K562 (cell line): ENCODE measurements around the gene CD244.

Experiments used
- EZH2 ChIP-seq: IDR thresholded peaks from 2 replicates; pipeline ENCODE4 v1.6.1; 2012; ENCODE audit warnings: low read depth, mild to moderate bottlenecking, inconsistent platforms, low read length, borderline replicate concordance
- TF ChIP-seq, protein P1 (sequence below), 3 experiments: fragments of 200-800 bp in 1 of 3; fragments of 250-450 bp in 1 of 3; fragments of 450-650 bp in 1 of 3; sonication (Bioruptor Pico) in 1 of 3; sonication (Bioruptor generic) in 1 of 3; formaldehyde crosslinking in 1 of 3; IDR thresholded peaks; 2 replicates each; pipeline versions ENCODE4 v1.6.1 to v1.8.0; 2016 to 2022; ENCODE audit warnings: mild to moderate bottlenecking in 2 of 3, missing genetic modification characterization in 2 of 3, missing compliant biosample characterization in 1 of 3, moderate library complexity in 1 of 3
- TF ChIP-seq, protein P2 (sequence below), 3 experiments: IDR thresholded peaks in 2 of 3; conservative IDR thresholded peaks in 1 of 3; 2 replicates each; pipeline ENCODE4 v1.5.1; 2011 to 2012; ENCODE audit warnings: low read length in 3 of 3, mild to moderate bottlenecking in 3 of 3, control low read depth in 2 of 3, improper control_type of control experiment in 1 of 3, inconsistent platforms in 1 of 3, low read depth in 1 of 3, mixed read lengths in 1 of 3, moderate library complexity in 1 of 3; ENCODE audit not compliant: insufficient read depth in 2 of 3
- TF ChIP-seq, protein P3 (sequence below), 2 experiments: fragments of 450-650 bp in 1 of 2; sonication (generic) in 1 of 2; formaldehyde crosslinking in 1 of 2; IDR thresholded peaks; 2 replicates each; pipeline versions ENCODE4 v1.7.1 to v1.9.0; 2016 to 2022; ENCODE audit warnings: inconsistent platforms in 1 of 2, mild to moderate bottlenecking in 1 of 2, missing genetic modification reagents in 1 of 2

DNA sequence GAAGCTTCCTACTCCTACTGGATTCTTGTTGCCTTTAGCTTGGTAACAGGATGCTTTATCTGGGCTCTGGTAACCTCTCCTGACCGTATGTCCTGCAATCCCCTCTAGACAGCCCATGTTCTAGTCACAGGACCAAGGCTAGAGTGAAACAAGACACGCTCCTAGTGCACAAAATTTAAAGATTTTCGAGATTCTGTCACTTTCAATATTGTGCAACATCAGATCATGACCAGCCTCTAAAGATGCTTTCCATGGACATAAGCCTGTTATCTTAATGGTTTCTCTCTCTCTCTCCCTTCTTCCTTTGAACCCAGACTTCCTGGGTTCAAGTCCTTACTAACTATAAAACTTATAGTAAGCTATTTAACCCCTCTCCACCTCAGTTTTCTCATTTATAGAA is 68.3 kb downstream of the CD244 start:
- TF ChIP-seq EZH2 = no peak
- TF ChIP-seq, protein P1, sequence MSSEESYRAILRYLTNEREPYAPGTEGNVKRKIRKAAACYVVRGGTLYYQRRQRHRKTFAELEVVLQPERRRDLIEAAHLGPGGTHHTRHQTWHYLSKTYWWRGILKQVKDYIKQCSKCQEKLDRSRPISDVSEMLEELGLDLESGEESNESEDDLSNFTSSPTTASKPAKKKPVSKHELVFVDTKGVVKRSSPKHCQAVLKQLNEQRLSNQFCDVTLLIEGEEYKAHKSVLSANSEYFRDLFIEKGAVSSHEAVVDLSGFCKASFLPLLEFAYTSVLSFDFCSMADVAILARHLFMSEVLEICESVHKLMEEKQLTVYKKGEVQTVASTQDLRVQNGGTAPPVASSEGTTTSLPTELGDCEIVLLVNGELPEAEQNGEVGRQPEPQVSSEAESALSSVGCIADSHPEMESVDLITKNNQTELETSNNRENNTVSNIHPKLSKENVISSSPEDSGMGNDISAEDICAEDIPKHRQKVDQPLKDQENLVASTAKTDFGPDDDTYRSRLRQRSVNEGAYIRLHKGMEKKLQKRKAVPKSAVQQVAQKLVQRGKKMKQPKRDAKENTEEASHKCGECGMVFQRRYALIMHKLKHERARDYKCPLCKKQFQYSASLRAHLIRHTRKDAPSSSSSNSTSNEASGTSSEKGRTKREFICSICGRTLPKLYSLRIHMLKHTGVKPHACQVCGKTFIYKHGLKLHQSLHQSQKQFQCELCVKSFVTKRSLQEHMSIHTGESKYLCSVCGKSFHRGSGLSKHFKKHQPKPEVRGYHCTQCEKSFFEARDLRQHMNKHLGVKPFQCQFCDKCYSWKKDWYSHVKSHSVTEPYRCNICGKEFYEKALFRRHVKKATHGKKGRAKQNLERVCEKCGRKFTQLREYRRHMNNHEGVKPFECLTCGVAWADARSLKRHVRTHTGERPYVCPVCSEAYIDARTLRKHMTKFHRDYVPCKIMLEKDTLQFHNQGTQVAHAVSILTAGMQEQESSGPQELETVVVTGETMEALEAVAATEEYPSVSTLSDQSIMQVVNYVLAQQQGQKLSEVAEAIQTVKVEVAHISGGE (CRISPR knock-in tag; IDR thresholded peaks at IDR 0.05) = no peak
- TF ChIP-seq, protein P2, sequence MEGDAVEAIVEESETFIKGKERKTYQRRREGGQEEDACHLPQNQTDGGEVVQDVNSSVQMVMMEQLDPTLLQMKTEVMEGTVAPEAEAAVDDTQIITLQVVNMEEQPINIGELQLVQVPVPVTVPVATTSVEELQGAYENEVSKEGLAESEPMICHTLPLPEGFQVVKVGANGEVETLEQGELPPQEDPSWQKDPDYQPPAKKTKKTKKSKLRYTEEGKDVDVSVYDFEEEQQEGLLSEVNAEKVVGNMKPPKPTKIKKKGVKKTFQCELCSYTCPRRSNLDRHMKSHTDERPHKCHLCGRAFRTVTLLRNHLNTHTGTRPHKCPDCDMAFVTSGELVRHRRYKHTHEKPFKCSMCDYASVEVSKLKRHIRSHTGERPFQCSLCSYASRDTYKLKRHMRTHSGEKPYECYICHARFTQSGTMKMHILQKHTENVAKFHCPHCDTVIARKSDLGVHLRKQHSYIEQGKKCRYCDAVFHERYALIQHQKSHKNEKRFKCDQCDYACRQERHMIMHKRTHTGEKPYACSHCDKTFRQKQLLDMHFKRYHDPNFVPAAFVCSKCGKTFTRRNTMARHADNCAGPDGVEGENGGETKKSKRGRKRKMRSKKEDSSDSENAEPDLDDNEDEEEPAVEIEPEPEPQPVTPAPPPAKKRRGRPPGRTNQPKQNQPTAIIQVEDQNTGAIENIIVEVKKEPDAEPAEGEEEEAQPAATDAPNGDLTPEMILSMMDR (IDR thresholded peaks at IDR 0.05 in 2 of 3, conservative IDR thresholded peaks at IDR 0.05 in 1 of 3; ENCODE audit: insufficient read depth in 2 of 3, low read depth in 1 of 3, low read length in 3 of 3) = no peak
- TF ChIP-seq, protein P3, sequence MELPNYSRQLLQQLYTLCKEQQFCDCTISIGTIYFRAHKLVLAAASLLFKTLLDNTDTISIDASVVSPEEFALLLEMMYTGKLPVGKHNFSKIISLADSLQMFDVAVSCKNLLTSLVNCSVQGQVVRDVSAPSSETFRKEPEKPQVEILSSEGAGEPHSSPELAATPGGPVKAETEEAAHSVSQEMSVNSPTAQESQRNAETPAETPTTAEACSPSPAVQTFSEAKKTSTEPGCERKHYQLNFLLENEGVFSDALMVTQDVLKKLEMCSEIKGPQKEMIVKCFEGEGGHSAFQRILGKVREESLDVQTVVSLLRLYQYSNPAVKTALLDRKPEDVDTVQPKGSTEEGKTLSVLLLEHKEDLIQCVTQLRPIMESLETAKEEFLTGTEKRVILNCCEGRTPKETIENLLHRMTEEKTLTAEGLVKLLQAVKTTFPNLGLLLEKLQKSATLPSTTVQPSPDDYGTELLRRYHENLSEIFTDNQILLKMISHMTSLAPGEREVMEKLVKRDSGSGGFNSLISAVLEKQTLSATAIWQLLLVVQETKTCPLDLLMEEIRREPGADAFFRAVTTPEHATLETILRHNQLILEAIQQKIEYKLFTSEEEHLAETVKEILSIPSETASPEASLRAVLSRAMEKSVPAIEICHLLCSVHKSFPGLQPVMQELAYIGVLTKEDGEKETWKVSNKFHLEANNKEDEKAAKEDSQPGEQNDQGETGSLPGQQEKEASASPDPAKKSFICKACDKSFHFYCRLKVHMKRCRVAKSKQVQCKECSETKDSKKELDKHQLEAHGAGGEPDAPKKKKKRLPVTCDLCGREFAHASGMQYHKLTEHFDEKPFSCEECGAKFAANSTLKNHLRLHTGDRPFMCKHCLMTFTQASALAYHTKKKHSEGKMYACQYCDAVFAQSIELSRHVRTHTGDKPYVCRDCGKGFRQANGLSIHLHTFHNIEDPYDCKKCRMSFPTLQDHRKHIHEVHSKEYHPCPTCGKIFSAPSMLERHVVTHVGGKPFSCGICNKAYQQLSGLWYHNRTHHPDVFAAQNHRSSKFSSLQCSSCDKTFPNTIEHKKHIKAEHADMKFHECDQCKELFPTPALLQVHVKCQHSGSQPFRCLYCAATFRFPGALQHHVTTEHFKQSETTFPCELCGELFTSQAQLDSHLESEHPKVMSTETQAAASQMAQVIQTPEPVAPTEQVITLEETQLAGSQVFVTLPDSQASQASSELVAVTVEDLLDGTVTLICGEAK (IDR thresholded peaks at IDR 0.05) = no peak
- TF ChIP-seq, protein P3 (CRISPR knock-in tag; IDR thresholded peaks at IDR 0.05) = no peak
